HepG2 (cell line): ENCODE data around the gene FKBP14. TPM values are rescaled to one million over a fixed set of nuclear protein-coding genes. Genes with fewer than 3 reads are reported as not detected.

Experiments
- ATF5 ChIP-seq: sonication (generic); formaldehyde crosslinking; IDR thresholded peaks from 2 replicates; pipeline ENCODE4 v1.4.0; 2020; ENCODE audit warnings: mild to moderate bottlenecking, low read depth, missing genetic modification reagents
- CREM ChIP-seq, 2 experiments: sonication (generic) in 1 of 2; formaldehyde crosslinking in 1 of 2; IDR thresholded peaks; 2 replicates each; pipeline versions ENCODE4 v1.4.0 to v1.6.1; 2016 to 2020; ENCODE audit warnings: antibody characterized with exemption in 1 of 2, mild to moderate bottlenecking in 1 of 2, missing genetic modification reagents in 1 of 2
- GLI4 ChIP-seq: sonication (generic); formaldehyde crosslinking; IDR thresholded peaks from 2 replicates; pipeline ENCODE4 v1.5.1; 2020; ENCODE audit warnings: missing genetic modification reagents, mild to moderate bottlenecking, moderate library complexity, borderline replicate concordance
- RXRB ChIP-seq: IDR thresholded peaks from 2 replicates; pipeline ENCODE4 v1.6.1; 2016; ENCODE audit warnings: borderline replicate concordance, missing genetic modification reagents, missing compliant biosample characterization
- SAP130 ChIP-seq: IDR thresholded peaks from 2 replicates; pipeline ENCODE4 v1.6.1; 2016; ENCODE audit warnings: low read depth
- SRF ChIP-seq: IDR thresholded peaks from 2 replicates; pipeline ENCODE4 v1.6.1; 2011; ENCODE audit warnings: mild to moderate bottlenecking, low read depth, low read length, moderate library complexity
- TP53 ChIP-seq: sonication (generic); formaldehyde crosslinking; conservative IDR thresholded peaks from 2 replicates; pipeline ENCODE4 v1.4.0; 2020; ENCODE audit warnings: missing genetic modification reagents
- ZBTB8A ChIP-seq: sonication (generic); formaldehyde crosslinking; IDR thresholded peaks from 2 replicates; pipeline ENCODE4 v1.4.0; 2020; ENCODE audit warnings: mild to moderate bottlenecking, low read depth, missing genetic modification reagents, borderline replicate concordance
- ZNF136 ChIP-seq: sonication (generic); formaldehyde crosslinking; IDR thresholded peaks from 2 replicates; pipeline ENCODE4 v1.8.1; 2022; ENCODE audit warnings: low read depth, mild to moderate bottlenecking, moderate library complexity, missing genetic modification reagents
- ZNF160 ChIP-seq: sonication (generic); formaldehyde crosslinking; IDR thresholded peaks from 2 replicates; pipeline ENCODE4 v1.8.0; 2022; ENCODE audit warnings: mild to moderate bottlenecking, inconsistent platforms, missing genetic modification reagents
- ZNF292 ChIP-seq: sonication (generic); formaldehyde crosslinking; IDR thresholded peaks from 2 replicates; pipeline ENCODE4 v1.8.1; 2022; ENCODE audit warnings: mild to moderate bottlenecking, low read depth, missing genetic modification reagents, borderline replicate concordance
- ZNF543 ChIP-seq: sonication (generic); formaldehyde crosslinking; IDR thresholded peaks from 2 replicates; pipeline ENCODE4 v1.4.0; 2020; ENCODE audit warnings: mild to moderate bottlenecking, missing genetic modification reagents
- ZNF709 ChIP-seq: sonication (generic); formaldehyde crosslinking; IDR thresholded peaks from 2 replicates; pipeline ENCODE4 v1.5.0; 2020; ENCODE audit warnings: mild to moderate bottlenecking, missing genetic modification reagents
- ZNF782 ChIP-seq: sonication (generic); formaldehyde crosslinking; IDR thresholded peaks from 2 replicates; pipeline ENCODE4 v1.4.0; 2020; ENCODE audit warnings: missing genetic modification reagents, mild to moderate bottlenecking, borderline replicate concordance
- polyA plus RNA-seq, 8 experiments: library from polyadenylated mRNA; depleted of rRNA in 3 of 8; stranded (reverse) in 7 of 8; unstranded in 1 of 8; fragments of >200 nt; fragmentation: Illumina TruSeq in 4 of 8; extraction: Trizol in 4 of 8; gene quantifications; 2 replicates each; pipeline versions ENCODE4 v1.2.1 to v1.2.3, GENCODE V29; 2011 to 2016; ENCODE audit warnings: low read depth in 4 of 8, missing spikeins in 1 of 8, mixed read lengths in 1 of 8; ENCODE audit not compliant: insufficient read depth in 1 of 8
- total RNA-seq, 5 experiments: library from RNA; depleted of rRNA; stranded (reverse); fragments of >200 nt; fragmentation: Illumina TruSeq; extraction: Trizol; gene quantifications; 2 replicates each; pipeline ENCODE4 v1.2.3, GENCODE V29; 2016; ENCODE audit warnings: low read depth in 1 of 5
- TF ChIP-seq, protein P1 (sequence below): sonication (generic); formaldehyde crosslinking; IDR thresholded peaks from 2 replicates; pipeline ENCODE4 v1.4.0; 2020; ENCODE audit warnings: missing genetic modification reagents, borderline replicate concordance
- TF ChIP-seq, protein P2 (sequence below): sonication (generic); formaldehyde crosslinking; IDR thresholded peaks from 2 replicates; pipeline ENCODE4 v1.5.0; 2020; ENCODE audit warnings: missing genetic modification reagents, mild to moderate bottlenecking, borderline replicate concordance
- TF ChIP-seq, protein P3 (sequence below): sonication (generic); formaldehyde crosslinking; IDR thresholded peaks from 2 replicates; pipeline ENCODE4 v1.8.0; 2022; ENCODE audit warnings: missing genetic modification reagents, mild to moderate bottlenecking, moderate library complexity, borderline replicate concordance

Gene FKBP14
- total and polyA plus RNA-seq, 2 of the 13 experiments (the other 11 are each of a cell fraction or from before 2014, with no cell fraction given): 20.0 to 32.3 TPM

GRCh38 chr7:30026229-30027064 is at the start of gene FKBP14 (continued):
- TF ChIP-seq ZBTB8A (no peak), TP53 (CRISPR knock-in tag) (no peak), ZNF136 (CRISPR knock-in tag) (no peak), SAP130 (CRISPR knock-in tag) (peak; percentile 87; the same call in 1 of the 2 replicates), ATF5 (no peak), RXRB (peak; percentile 34; the same call in 1 of the 2 replicates), ZNF543 (CRISPR knock-in tag) (no peak), GLI4 (CRISPR knock-in tag) (no peak), ZNF782 (CRISPR knock-in tag) (no peak), ZNF709 (CRISPR knock-in tag) (no peak), SRF (no peak), ZNF292 (CRISPR knock-in tag) (no peak), ZNF160 (no peak), CREM (IDR thresholded peaks at IDR 0.05) (peak; percentile 61; the same call in 1 of the 2 replicates), CREM (CRISPR knock-in tag; IDR thresholded peaks at IDR 0.05) (no peak)
- TF ChIP-seq, protein P1, sequence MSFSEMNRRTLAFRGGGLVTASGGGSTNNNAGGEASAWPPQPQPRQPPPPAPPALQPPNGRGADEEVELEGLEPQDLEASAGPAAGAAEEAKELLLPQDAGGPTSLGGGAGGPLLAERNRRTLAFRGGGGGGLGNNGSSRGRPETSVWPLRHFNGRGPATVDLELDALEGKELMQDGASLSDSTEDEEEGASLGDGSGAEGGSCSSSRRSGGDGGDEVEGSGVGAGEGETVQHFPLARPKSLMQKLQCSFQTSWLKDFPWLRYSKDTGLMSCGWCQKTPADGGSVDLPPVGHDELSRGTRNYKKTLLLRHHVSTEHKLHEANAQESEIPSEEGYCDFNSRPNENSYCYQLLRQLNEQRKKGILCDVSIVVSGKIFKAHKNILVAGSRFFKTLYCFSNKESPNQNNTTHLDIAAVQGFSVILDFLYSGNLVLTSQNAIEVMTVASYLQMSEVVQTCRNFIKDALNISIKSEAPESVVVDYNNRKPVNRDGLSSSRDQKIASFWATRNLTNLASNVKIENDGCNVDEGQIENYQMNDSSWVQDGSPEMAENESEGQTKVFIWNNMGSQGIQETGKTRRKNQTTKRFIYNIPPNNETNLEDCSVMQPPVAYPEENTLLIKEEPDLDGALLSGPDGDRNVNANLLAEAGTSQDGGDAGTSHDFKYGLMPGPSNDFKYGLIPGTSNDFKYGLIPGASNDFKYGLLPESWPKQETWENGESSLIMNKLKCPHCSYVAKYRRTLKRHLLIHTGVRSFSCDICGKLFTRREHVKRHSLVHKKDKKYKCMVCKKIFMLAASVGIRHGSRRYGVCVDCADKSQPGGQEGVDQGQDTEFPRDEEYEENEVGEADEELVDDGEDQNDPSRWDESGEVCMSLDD (CRISPR knock-in tag): no peak; the same call in 1 of the 2 replicates
- TF ChIP-seq, protein P2, sequence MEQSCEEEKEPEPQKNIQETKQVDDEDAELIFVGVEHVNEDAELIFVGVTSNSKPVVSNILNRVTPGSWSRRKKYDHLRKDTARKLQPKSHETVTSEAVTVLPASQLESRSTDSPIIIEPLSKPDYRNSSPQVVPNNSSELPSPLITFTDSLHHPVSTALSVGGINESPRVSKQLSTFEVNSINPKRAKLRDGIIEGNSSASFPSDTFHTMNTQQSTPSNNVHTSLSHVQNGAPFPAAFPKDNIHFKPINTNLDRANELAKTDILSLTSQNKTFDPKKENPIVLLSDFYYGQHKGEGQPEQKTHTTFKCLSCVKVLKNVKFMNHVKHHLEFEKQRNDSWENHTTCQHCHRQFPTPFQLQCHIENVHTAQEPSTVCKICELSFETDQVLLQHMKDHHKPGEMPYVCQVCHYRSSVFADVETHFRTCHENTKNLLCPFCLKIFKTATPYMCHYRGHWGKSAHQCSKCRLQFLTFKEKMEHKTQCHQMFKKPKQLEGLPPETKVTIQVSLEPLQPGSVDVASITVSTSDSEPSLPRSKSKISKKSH (CRISPR knock-in tag): peak; percentile 27; the same call in 1 of the 2 replicates
- TF ChIP-seq, protein P3, sequence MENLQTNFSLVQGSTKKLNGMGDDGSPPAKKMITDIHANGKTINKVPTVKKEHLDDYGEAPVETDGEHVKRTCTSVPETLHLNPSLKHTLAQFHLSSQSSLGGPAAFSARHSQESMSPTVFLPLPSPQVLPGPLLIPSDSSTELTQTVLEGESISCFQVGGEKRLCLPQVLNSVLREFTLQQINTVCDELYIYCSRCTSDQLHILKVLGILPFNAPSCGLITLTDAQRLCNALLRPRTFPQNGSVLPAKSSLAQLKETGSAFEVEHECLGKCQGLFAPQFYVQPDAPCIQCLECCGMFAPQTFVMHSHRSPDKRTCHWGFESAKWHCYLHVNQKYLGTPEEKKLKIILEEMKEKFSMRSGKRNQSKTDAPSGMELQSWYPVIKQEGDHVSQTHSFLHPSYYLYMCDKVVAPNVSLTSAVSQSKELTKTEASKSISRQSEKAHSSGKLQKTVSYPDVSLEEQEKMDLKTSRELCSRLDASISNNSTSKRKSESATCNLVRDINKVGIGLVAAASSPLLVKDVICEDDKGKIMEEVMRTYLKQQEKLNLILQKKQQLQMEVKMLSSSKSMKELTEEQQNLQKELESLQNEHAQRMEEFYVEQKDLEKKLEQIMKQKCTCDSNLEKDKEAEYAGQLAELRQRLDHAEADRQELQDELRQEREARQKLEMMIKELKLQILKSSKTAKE (CRISPR knock-in tag): no peak
